ENCODE data around the gene FGB. TPM values are rescaled to one million over a fixed set of nuclear protein-coding genes. Genes with fewer than 3 reads are reported as not detected.

Gene FGB
- total and polyA plus RNA-seq, 9 of the 15 experiments (the other 6 are each of a cell fraction or from before 2014, with no cell fraction given) = 0.07 to 1.9 (median 0.13) TPM; not detected in 6

GRCh38 chr4:154579927-154580326 is 17.1 kb downstream of the FGB start:
- no peak overlapping the region for H3K4me3 ChIP-seq
- intact Hi-C loops (cut with micrococcal nuclease) = no loop called here
- no peak overlapping the region for H3K27ac ChIP-seq (ENCODE audit: extremely low read depth, low read depth, low read length)
- H3K4me2 ChIP-seq (ENCODE audit: insufficient read depth, low read length) = no peak overlapping the region
- H3K9me3 ChIP-seq (replicated peaks; ENCODE audit: control insufficient read depth, insufficient read depth, low read depth, low read length) = no peaks in the 10 kb centered on the region
- no peaks in the 10 kb centered on the region for H4K20me1 ChIP-seq (replicated peaks; ENCODE audit: control insufficient read depth, insufficient read depth, low read length)
- FAIRE-seq (no peak), DNase-seq (ENCODE audit: extremely low read depth in 1 of 4, low spot score in 3 of 4) (no peak), ATAC-seq (no peak)
- POLR2A ChIA-PET = interaction anchor here (0.7 kb wide), 1 partner anchor 10 kb away, joined by 3 read pairs; no protein-coding TSS in a partner anchor
- no peak overlapping the region for H2AFZ ChIP-seq (ENCODE audit: low read depth, low read length)
- no peaks in the 10 kb centered on the region for H3K9me1 ChIP-seq (ENCODE audit: control insufficient read depth, insufficient read depth, low read length)
- CTCF ChIA-PET (ENCODE audit: low intra/inter-chr PET ratio) = no interaction called here
- H3K27me3 ChIP-seq (ENCODE audit: control insufficient read depth in 2 of 2, insufficient read depth in 2 of 2, low read length in 2 of 2) = no peaks in the 10 kb centered on the region
- H3K36me3 ChIP-seq (ENCODE audit: control insufficient read depth, insufficient read depth, low read length) = no peaks in the 10 kb centered on the region
- H3K9ac ChIP-seq (ENCODE audit: insufficient read depth in 1 of 2, low read depth in 2 of 2, low read length in 2 of 2) = no peak overlapping the region
- in situ Hi-C loops (cut with MboI) = no loop called here
- no TSS peak for BruUV-seq (replicated peaks)
- H3K4me1 ChIP-seq (replicated peaks in 1 of 2; ENCODE audit: control insufficient read depth in 2 of 2, insufficient read depth in 2 of 2, low read length in 2 of 2) = no peaks in the 10 kb centered on the region; a peak in 1 of 5 replicates
- TF ChIP-seq ZNF785 (CRISPR knock-in tag; IDR thresholded peaks at IDR 0.05) (no peak), ZNF133 (CRISPR knock-in tag; IDR thresholded peaks at IDR 0.05) (no peak), USF1 (CRISPR knock-in tag; IDR thresholded peaks at IDR 0.05) (no peak), U2AF1 (optimal IDR thresholded peaks at IDR 0.05; ENCODE audit: low read depth, low read length) (no peak), JUND (IDR thresholded peaks at IDR 0.05; ENCODE audit: borderline replicate concordance, low read depth, low read length) (no peak), JUND (tag; IDR thresholded peaks at IDR 0.05; ENCODE audit: borderline replicate concordance, low read depth, low read length) (no peak), EGR1 (conservative IDR thresholded peaks at IDR 0.05) (no peak), SIX5 (IDR thresholded peaks at IDR 0.05; ENCODE audit: borderline replicate concordance in 1 of 2, insufficient read depth in 1 of 2, low read depth in 1 of 2, low read length in 2 of 2) (no peak), MAFK (IDR thresholded peaks at IDR 0.05; ENCODE audit: low read length) (no peak)
- TF ChIP-seq, protein P1, sequence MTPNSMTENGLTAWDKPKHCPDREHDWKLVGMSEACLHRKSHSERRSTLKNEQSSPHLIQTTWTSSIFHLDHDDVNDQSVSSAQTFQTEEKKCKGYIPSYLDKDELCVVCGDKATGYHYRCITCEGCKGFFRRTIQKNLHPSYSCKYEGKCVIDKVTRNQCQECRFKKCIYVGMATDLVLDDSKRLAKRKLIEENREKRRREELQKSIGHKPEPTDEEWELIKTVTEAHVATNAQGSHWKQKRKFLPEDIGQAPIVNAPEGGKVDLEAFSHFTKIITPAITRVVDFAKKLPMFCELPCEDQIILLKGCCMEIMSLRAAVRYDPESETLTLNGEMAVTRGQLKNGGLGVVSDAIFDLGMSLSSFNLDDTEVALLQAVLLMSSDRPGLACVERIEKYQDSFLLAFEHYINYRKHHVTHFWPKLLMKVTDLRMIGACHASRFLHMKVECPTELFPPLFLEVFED (CRISPR knock-in tag; conservative IDR thresholded peaks at IDR 0.05) = no peak
- H3K79me2 ChIP-seq (ENCODE audit: control insufficient read depth, insufficient read depth, low read length) = no peaks in the 10 kb centered on the region

Measured in K562 (cell line).